HepG2 (cell line): ENCODE data around the gene PLCL2. TPM values are rescaled to one million over a fixed set of nuclear protein-coding genes. Genes with fewer than 3 reads are reported as not detected.

ENCODE experiments used
- ATAC-seq: fragments of 200-7000 bp; cut with Tn5 transposase; 3 replicates; pipeline ENCODE4 v1.9.1; 2020; ENCODE audit warnings: mild to moderate bottlenecking, moderate library complexity
- BruUV-seq: library from RNA; stranded (reverse); fragments of 400-500 nt; replicated peaks from 2 replicates; lab custom pipeline; 2021; lab: Mats Ljungman, UMichigan
- CTCF ChIA-PET: fragments of 300-600 bp; formaldehyde crosslinking; extraction: SDS; loops from one replicate; lab custom pipeline; 2021; ENCODE audit warnings: low total read pairs, inconsistent platforms, low intra/inter-chr PET ratio; lab: Yijun Ruan, JAX
- POLR2A ChIA-PET: fragments of 350-600 bp; sonication (Branson Sonifier 250); formaldehyde crosslinking; loops from one replicate; lab custom pipeline; 2020; ENCODE audit warnings: antibody characterized with exemption, inconsistent platforms; lab: Yijun Ruan, JAX
- DNase-seq: peaks from one replicate; pipeline ENCODE4 v3.0.0-alpha.2; 2015; ENCODE audit warnings: low spot score
- FAIRE-seq: peaks from 3 replicates; lab custom pipeline; 2011; peaks lifted over from hg19 to GRCh38; lab: Jason Lieb, UNC
- H2AFZ ChIP-seq: one replicate; pipeline ENCODE4 v1.6.1; 2011; ENCODE audit warnings: low read length, inconsistent platforms
- H3K27ac ChIP-seq: fragments of 300-600 bp; 3 replicates; pipeline ENCODE4 v1.8.0; 2011; ENCODE audit warnings: mixed run types, mild to moderate bottlenecking, mixed read lengths, low read length, inconsistent platforms; ENCODE audit not compliant: insufficient read depth; ENCODE audit errors: extremely low read length
- H3K27me3 ChIP-seq, 2 experiments: fragments of 200-600 bp in 1 of 2; 2 replicates in 1 of 2; 3 replicates in 1 of 2; pipeline versions ENCODE4 v1.6.0 to v1.8.0; 2011; ENCODE audit warnings: low read length in 2 of 2, mild to moderate bottlenecking in 2 of 2, moderate library complexity in 2 of 2, inconsistent platforms in 1 of 2; ENCODE audit not compliant: insufficient read depth in 2 of 2, control insufficient read depth in 1 of 2
- H3K36me3 ChIP-seq, 2 experiments: fragments of 200-600 bp in 1 of 2; replicated peaks in 1 of 2; 2 replicates in 1 of 2; 3 replicates in 1 of 2; pipeline versions ENCODE4 v1.5.1 to v1.8.0; 2011; ENCODE audit warnings: low read length in 2 of 2, inconsistent platforms in 1 of 2; ENCODE audit not compliant: insufficient read depth in 2 of 2, control insufficient read depth in 1 of 2
- H3K4me1 ChIP-seq: 2 replicates; pipeline ENCODE4 v1.5.1; 2012; ENCODE audit warnings: low read length, inconsistent platforms; ENCODE audit not compliant: insufficient read depth
- H3K4me2 ChIP-seq: 2 replicates; pipeline ENCODE4 v1.6.0; 2011; ENCODE audit warnings: low read depth, low read length, inconsistent platforms
- H3K4me3 ChIP-seq, 3 experiments: fragments of 200-600 bp in 1 of 3; sonication (generic), shearing (Covaris generic) in 1 of 3; replicated peaks in 1 of 3; 2 replicates each; pipeline ENCODE4 v1.5.1; 2011 to 2016; ENCODE audit warnings: low read length in 3 of 3, inconsistent platforms in 2 of 3, low read depth in 2 of 3, mild to moderate bottlenecking in 2 of 3, control low read depth in 1 of 3, mixed read lengths in 1 of 3; ENCODE audit not compliant: insufficient read depth in 1 of 3
- H3K79me2 ChIP-seq: one replicate; pipeline ENCODE4 v1.6.1; 2011; ENCODE audit warnings: low read length, inconsistent platforms; ENCODE audit not compliant: insufficient read depth
- H3K9ac ChIP-seq: 2 replicates; pipeline ENCODE4 v1.6.0; 2011; ENCODE audit warnings: mild to moderate bottlenecking, low read depth, low read length, inconsistent platforms; ENCODE audit not compliant: insufficient read depth
- H3K9me3 ChIP-seq: 2 replicates; pipeline ENCODE4 v1.5.1; 2012; ENCODE audit warnings: mild to moderate bottlenecking, low read length
- H4K20me1 ChIP-seq: 2 replicates; pipeline ENCODE4 v1.6.0; 2011; ENCODE audit warnings: inconsistent platforms, mild to moderate bottlenecking, low read length, moderate library complexity; ENCODE audit not compliant: insufficient read depth
- ARNTL ChIP-seq: sonication (generic); formaldehyde crosslinking; IDR thresholded peaks from 2 replicates; pipeline ENCODE4 v1.4.0; 2020; ENCODE audit warnings: mild to moderate bottlenecking, missing genetic modification reagents
- ATF7 ChIP-seq, 2 experiments: fragments of 450-650 bp in 1 of 2; sonication (generic) in 1 of 2; formaldehyde crosslinking in 1 of 2; IDR thresholded peaks; 2 replicates each; pipeline versions ENCODE4 v1.4.0 to v1.6.1; 2016 to 2020; ENCODE audit warnings: antibody characterized with exemption in 1 of 2, mild to moderate bottlenecking in 1 of 2, missing genetic modification reagents in 1 of 2
- CC2D1A ChIP-seq: sonication (generic); formaldehyde crosslinking; IDR thresholded peaks from 2 replicates; pipeline ENCODE4 v1.8.1; 2023; ENCODE audit warnings: mild to moderate bottlenecking, missing genetic modification reagents
- KLF6 ChIP-seq: IDR thresholded peaks from 2 replicates; pipeline ENCODE4 v1.8.0; 2016; ENCODE audit warnings: missing biosample characterization, missing genetic modification reagents
- NR2F1 ChIP-seq, 2 experiments: fragments of 450-650 bp in 1 of 2; formaldehyde crosslinking in 1 of 2; IDR thresholded peaks; 2 replicates each; pipeline versions ENCODE4 v1.5.0 to v1.6.1; 2016 to 2020; ENCODE audit warnings: mild to moderate bottlenecking in 1 of 2, missing compliant biosample characterization in 1 of 2, missing genetic modification reagents in 1 of 2, moderate library complexity in 1 of 2
- POLR2AphosphoS5 ChIP-seq: IDR thresholded peaks from 2 replicates; pipeline ENCODE4 v1.6.1; 2012; ENCODE audit warnings: low read depth, low read length
- TCF7 ChIP-seq: sonication (generic); IDR thresholded peaks from 2 replicates; pipeline ENCODE4 v1.6.1; 2016; ENCODE audit warnings: antibody characterized with exemption, low read depth
- TEAD2 ChIP-seq: sonication (generic); formaldehyde crosslinking; IDR thresholded peaks from 2 replicates; pipeline ENCODE4 v1.9.0; 2021; ENCODE audit warnings: missing genetic modification reagents
- ZNF12 ChIP-seq: sonication (generic); formaldehyde crosslinking; IDR thresholded peaks from 2 replicates; pipeline ENCODE4 v1.5.0; 2020; ENCODE audit warnings: missing genetic modification reagents
- ZNF253 ChIP-seq: sonication (generic); formaldehyde crosslinking; IDR thresholded peaks from 2 replicates; pipeline ENCODE4 v1.8.0; 2022; ENCODE audit warnings: mild to moderate bottlenecking, missing genetic modification reagents, borderline replicate concordance
- ZNF569 ChIP-seq: sonication (generic); formaldehyde crosslinking; IDR thresholded peaks from 2 replicates; pipeline ENCODE4 v1.5.0; 2020; ENCODE audit warnings: mild to moderate bottlenecking, missing genetic modification reagents, moderate library complexity, borderline replicate concordance
- WGBS: methylation state at CpG from one replicate; pipeline ENCODE4 v1.1.6; 2017; ENCODE audit warnings: low lambda C conversion rate; 5-methylcytosine and 5-hydroxymethylcytosine counted together
- in situ Hi-C: cut with HindIII; loops from 2 replicates; pipeline ENCODE4 v1.10.0; 2017; ENCODE audit warnings: low pct_unique_long_range_greater_than_20kb; ENCODE audit not compliant: extremely low pct_ligation_motif_present
- intact Hi-C: fragments of 100-400 bp; cut with micrococcal nuclease; formaldehyde crosslinking; loops from one replicate; pipeline ENCODE4 v1.10.0; 2022; ENCODE audit not compliant: unreplicated experiment
- polyA plus RNA-seq, 8 experiments: library from polyadenylated mRNA; depleted of rRNA in 3 of 8; stranded (reverse) in 7 of 8; unstranded in 1 of 8; fragments of >200 nt; fragmentation: Illumina TruSeq in 4 of 8; extraction: Trizol in 4 of 8; gene quantifications; 2 replicates each; pipeline versions ENCODE4 v1.2.1 to v1.2.3, GENCODE V29; 2011 to 2016; ENCODE audit warnings: low read depth in 4 of 8, missing spikeins in 1 of 8, mixed read lengths in 1 of 8; ENCODE audit not compliant: insufficient read depth in 1 of 8
- total RNA-seq, 5 experiments: library from RNA; depleted of rRNA; stranded (reverse); fragments of >200 nt; fragmentation: Illumina TruSeq; extraction: Trizol; gene quantifications; 2 replicates each; pipeline ENCODE4 v1.2.3, GENCODE V29; 2016; ENCODE audit warnings: low read depth in 1 of 5
- TF ChIP-seq, protein P1 (sequence below): sonication (generic); formaldehyde crosslinking; IDR thresholded peaks from 2 replicates; pipeline ENCODE4 v1.5.1; 2020; ENCODE audit warnings: mild to moderate bottlenecking, missing genetic modification reagents
- TF ChIP-seq, protein P2 (sequence below): sonication (generic); formaldehyde crosslinking; IDR thresholded peaks from 2 replicates; pipeline ENCODE4 v1.9.0; 2021; ENCODE audit warnings: missing genetic modification reagents, borderline replicate concordance

Gene PLCL2
- total and polyA plus RNA-seq, 2 of the 13 experiments (the other 11 are each of a cell fraction or from before 2014, with no cell fraction given) = not detected

DNA sequence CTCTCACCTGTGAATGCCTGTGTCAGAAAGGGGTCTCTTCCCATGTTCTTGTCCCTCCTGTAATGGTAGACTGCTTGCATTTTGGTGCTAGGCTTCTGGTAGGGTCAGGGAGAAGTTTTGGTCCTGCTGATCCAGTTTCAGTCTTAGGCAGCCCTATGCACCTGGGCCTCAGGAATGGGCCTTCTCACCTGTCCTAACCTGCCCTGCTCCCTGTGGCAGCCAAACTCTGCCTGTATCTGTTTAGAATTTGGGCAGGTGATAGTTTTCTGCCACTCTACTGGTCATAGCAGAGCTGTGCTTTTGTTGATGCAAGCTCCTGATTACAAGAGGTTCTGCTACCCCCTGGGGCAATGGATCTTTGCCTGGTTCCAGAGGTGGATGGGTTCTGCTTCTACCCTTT, 118.7 kb downstream of the PLCL2 start:
- Histone ChIP-seq H3K79me2 (no peaks in the 10 kb centered on the region), H3K4me2 (no peak overlapping the region)
- POLR2A ChIA-PET = no interaction called here
- TF ChIP-seq, protein P1, sequence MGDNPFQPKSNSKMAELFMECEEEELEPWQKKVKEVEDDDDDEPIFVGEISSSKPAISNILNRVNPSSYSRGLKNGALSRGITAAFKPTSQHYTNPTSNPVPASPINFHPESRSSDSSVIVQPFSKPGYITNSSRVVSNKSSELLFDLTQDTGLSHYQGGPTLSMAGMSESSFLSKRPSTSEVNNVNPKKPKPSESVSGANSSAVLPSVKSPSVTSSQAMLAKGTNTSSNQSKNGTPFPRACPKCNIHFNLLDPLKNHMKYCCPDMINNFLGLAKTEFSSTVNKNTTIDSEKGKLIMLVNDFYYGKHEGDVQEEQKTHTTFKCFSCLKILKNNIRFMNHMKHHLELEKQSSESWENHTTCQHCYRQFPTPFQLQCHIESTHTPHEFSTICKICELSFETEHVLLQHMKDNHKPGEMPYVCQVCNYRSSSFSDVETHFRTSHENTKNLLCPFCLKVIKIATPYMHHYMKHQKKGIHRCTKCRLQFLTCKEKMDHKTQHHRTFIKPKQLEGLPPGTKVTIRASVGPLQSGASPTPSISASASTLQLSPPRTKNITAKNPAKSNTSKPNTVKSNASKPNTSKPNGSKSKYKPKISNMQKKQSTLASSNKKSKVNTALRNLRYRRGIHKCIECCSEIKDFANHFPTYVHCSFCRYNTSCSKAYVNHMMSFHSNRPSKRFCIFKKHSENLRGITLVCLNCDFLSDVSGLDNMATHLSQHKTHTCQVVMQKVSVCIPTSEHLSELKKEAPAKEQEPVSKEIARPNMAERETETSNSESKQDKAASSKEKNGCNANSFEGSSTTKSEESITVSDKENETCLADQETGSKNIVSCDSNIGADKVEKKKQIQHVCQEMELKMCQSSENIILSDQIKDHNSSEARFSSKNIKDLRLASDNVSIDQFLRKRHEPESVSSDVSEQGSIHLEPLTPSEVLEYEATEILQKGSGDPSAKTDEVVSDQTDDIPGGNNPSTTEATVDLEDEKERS (CRISPR knock-in tag) = no peak
- TF ChIP-seq ARNTL = no peak
- TF ChIP-seq ZNF253 = no peak
- no peak for TF ChIP-seq ZNF12 (CRISPR knock-in tag)
- TF ChIP-seq TEAD2 = no peak
- TF ChIP-seq, all 625 proteins: peak for 0
- H3K27ac ChIP-seq = no peak overlapping the region
- ATAC-seq = no peak
- no peaks in the 10 kb centered on the region for H3K36me3 ChIP-seq
- H3K9me3 ChIP-seq = no peaks in the 10 kb centered on the region
- CTCF ChIA-PET = no interaction called here
- FAIRE-seq = no peak
- H3K4me3 ChIP-seq = no peak overlapping the region
- H3K27me3 ChIP-seq = no peaks in the 10 kb centered on the region
- in situ Hi-C loops (no loop called here), intact Hi-C loops (no loop called here)
- BruUV-seq = no TSS peak
- H4K20me1 ChIP-seq = no peaks in the 10 kb centered on the region
- H2AFZ ChIP-seq = no peak overlapping the region
- no peaks in the 10 kb centered on the region for H3K4me1 ChIP-seq
- no peak overlapping the region for H3K9ac ChIP-seq
- DNase-seq = no peak

DNA sequence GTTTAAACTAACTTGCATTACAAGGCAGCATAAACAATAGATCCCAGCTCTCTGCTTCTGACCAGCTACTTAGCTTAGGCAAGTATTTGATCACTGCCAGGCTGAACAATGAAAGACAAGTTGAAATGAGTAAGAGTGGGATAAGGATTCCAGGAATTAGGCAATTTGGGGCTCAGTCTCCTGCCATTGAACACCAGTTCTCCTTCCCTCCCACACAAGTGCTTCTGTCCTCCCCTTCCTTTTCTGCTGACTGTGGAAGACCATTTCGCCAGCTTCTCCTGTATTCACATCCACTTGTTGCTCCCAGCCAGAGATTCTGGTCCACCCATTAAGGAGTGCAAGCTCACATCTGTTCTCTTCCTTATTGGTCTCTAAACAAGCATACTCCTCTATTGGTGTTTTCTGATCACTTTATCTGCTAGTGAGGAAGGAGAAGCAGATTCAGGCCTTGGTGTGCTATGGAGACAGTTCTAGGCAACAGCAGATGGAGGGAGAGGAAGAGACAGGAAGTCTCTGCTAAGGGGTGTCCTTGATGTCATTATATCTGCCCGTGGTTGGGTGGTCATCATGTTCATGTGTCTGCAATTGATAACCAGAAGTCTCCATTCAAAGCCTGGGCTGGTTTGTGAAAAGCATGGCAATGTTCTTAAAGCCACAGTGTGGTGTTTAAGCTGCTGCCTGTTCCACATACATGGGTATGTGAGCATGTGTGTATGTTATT, 121.5 kb downstream of the PLCL2 start:
- ChIA-PET CTCF (no interaction called here), POLR2A (no interaction called here)
- H3K4me2 ChIP-seq = no peak overlapping the region
- no peak overlapping the region for H3K27ac ChIP-seq
- no peak overlapping the region for H2AFZ ChIP-seq
- WGBS = 0% methylated on average over 2 of the region's 2 CpGs
- DNase-seq (no peak), ATAC-seq (no peak), FAIRE-seq (no peak)
- H3K79me2 ChIP-seq = no peaks in the 10 kb centered on the region
- H3K27me3 ChIP-seq = no peaks in the 10 kb centered on the region
- H3K9ac ChIP-seq = no peak overlapping the region
- H3K4me3 ChIP-seq = no peak overlapping the region
- no peaks in the 10 kb centered on the region for H3K36me3 ChIP-seq
- in situ Hi-C loops = no loop called here
- BruUV-seq = no TSS peak
- no peaks in the 10 kb centered on the region for H4K20me1 ChIP-seq
- H3K4me1 ChIP-seq = no peaks in the 10 kb centered on the region
- no peaks in the 10 kb centered on the region for H3K9me3 ChIP-seq
- intact Hi-C loops = no loop called here
- TF ChIP-seq POLR2AphosphoS5 (no peak), CC2D1A (CRISPR knock-in tag) (no peak), NR2F1 (CRISPR knock-in tag; IDR thresholded peaks at IDR 0.05) (no peak), TCF7 (no peak), ZNF569 (CRISPR knock-in tag) (no peak), ATF7 (IDR thresholded peaks at IDR 0.05) (no peak), ATF7 (CRISPR knock-in tag; IDR thresholded peaks at IDR 0.05) (no peak), KLF6 (CRISPR knock-in tag) (no peak)
- TF ChIP-seq, protein P2, sequence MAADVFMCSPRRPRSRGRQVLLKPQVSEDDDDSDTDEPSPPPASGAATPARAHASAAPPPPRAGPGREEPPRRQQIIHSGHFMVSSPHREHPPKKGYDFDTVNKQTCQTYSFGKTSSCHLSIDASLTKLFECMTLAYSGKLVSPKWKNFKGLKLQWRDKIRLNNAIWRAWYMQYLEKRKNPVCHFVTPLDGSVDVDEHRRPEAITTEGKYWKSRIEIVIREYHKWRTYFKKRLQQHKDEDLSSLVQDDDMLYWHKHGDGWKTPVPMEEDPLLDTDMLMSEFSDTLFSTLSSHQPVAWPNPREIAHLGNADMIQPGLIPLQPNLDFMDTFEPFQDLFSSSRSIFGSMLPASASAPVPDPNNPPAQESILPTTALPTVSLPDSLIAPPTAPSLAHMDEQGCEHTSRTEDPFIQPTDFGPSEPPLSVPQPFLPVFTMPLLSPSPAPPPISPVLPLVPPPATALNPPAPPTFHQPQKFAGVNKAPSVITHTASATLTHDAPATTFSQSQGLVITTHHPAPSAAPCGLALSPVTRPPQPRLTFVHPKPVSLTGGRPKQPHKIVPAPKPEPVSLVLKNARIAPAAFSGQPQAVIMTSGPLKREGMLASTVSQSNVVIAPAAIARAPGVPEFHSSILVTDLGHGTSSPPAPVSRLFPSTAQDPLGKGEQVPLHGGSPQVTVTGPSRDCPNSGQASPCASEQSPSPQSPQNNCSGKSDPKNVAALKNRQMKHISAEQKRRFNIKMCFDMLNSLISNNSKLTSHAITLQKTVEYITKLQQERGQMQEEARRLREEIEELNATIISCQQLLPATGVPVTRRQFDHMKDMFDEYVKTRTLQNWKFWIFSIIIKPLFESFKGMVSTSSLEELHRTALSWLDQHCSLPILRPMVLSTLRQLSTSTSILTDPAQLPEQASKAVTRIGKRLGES (CRISPR knock-in tag) = no peak
